H9 (cell line): ENCODE data around the gene STX3. TPM values are rescaled to one million over a fixed set of nuclear protein-coding genes. Genes with fewer than 3 reads are reported as not detected.
A peak's percentile ranks its signal among the peaks of the same experiment; 100 is the strongest.

ENCODE experiments used
- DNase-seq: peaks from one replicate; pipeline ENCODE4 v3.0.0-alpha.2; 2017
- H2AFZ ChIP-seq: one replicate; pipeline ENCODE4 v1.6.1; 2013; ENCODE audit warnings: mild to moderate bottlenecking, low read length, control low read depth, moderate library complexity
- H2AK5ac ChIP-seq: 2 replicates; pipeline ENCODE4 v1.6.1; 2013; ENCODE audit warnings: low read length, control low read depth, mixed read lengths; ENCODE audit not compliant: insufficient read length
- H2BK120ac ChIP-seq: one replicate; pipeline ENCODE4 v1.6.1; 2013; ENCODE audit warnings: low read depth, mild to moderate bottlenecking, low read length, control low read depth, inconsistent platforms; ENCODE audit not compliant: poor library complexity, severe bottlenecking
- H2BK12ac ChIP-seq: 2 replicates; pipeline ENCODE4 v1.6.1; 2013; ENCODE audit warnings: low read length, control low read depth, mixed read lengths, low read depth; ENCODE audit not compliant: insufficient read length
- H2BK15ac ChIP-seq: 2 replicates; pipeline ENCODE4 v1.6.1; 2013; ENCODE audit warnings: low read depth, low read length, control low read depth
- H2BK20ac ChIP-seq: one replicate; pipeline ENCODE4 v1.6.1; 2013; ENCODE audit warnings: low read depth, mild to moderate bottlenecking, low read length, control low read depth, inconsistent platforms; ENCODE audit not compliant: poor library complexity, severe bottlenecking
- H2BK5ac ChIP-seq: 2 replicates; pipeline ENCODE4 v1.6.1; 2013; ENCODE audit warnings: low read length, control low read depth, mixed read lengths; ENCODE audit not compliant: insufficient read length
- H3K14ac ChIP-seq: 2 replicates; pipeline ENCODE4 v1.6.1; 2013; ENCODE audit warnings: low read length, control low read depth; ENCODE audit not compliant: insufficient read depth
- H3K18ac ChIP-seq: 2 replicates; pipeline ENCODE4 v1.6.1; 2013; ENCODE audit warnings: low read depth, mild to moderate bottlenecking, mixed read lengths, low read length, control low read depth; ENCODE audit not compliant: insufficient read length
- H3K23ac ChIP-seq: 2 replicates; pipeline ENCODE4 v1.6.1; 2013; ENCODE audit warnings: low read length, control low read depth, mixed read lengths, low read depth; ENCODE audit not compliant: insufficient read length
- H3K23me2 ChIP-seq: 2 replicates; pipeline ENCODE4 v1.6.1; 2013; ENCODE audit warnings: low read depth, mild to moderate bottlenecking, mixed read lengths, low read length, control low read depth; ENCODE audit not compliant: insufficient read length, poor library complexity, severe bottlenecking
- H3K27ac ChIP-seq: 2 replicates; pipeline ENCODE4 v1.5.1; 2013; ENCODE audit warnings: low read length, control low read depth, mixed read lengths, low read depth; ENCODE audit not compliant: insufficient read length
- H3K27me3 ChIP-seq: 2 replicates; pipeline ENCODE4 v1.6.1; 2013; ENCODE audit warnings: low read length, control low read depth, inconsistent platforms; ENCODE audit not compliant: insufficient read depth
- H3K4ac ChIP-seq: 2 replicates; pipeline ENCODE4 v1.6.1; 2013; ENCODE audit warnings: low read depth, mild to moderate bottlenecking, control low read depth, inconsistent platforms, low read length, moderate library complexity
- H3K4me1 ChIP-seq: 2 replicates; pipeline ENCODE4 v1.6.1; 2013; ENCODE audit warnings: low read length, control low read depth, inconsistent platforms; ENCODE audit not compliant: insufficient read depth
- H3K4me2 ChIP-seq: 2 replicates; pipeline ENCODE4 v1.6.1; 2013; ENCODE audit warnings: low read length, control low read depth, mixed read lengths; ENCODE audit not compliant: insufficient read length, insufficient read depth
- H3K56ac ChIP-seq: 2 replicates; pipeline ENCODE4 v1.6.1; 2013; ENCODE audit warnings: low read depth, mild to moderate bottlenecking, mixed read lengths, low read length, control low read depth; ENCODE audit not compliant: insufficient read length
- H3K79me1 ChIP-seq: 2 replicates; pipeline ENCODE4 v1.6.1; 2013; ENCODE audit warnings: low read depth, mild to moderate bottlenecking, moderate library complexity, low read length, control low read depth, inconsistent platforms; ENCODE audit not compliant: insufficient read depth, poor library complexity, severe bottlenecking
- H3K79me2 ChIP-seq: 2 replicates; pipeline ENCODE4 v1.6.1; 2013; ENCODE audit warnings: low read length, control low read depth, inconsistent platforms; ENCODE audit not compliant: insufficient read depth
- H3K9ac ChIP-seq: 2 replicates; pipeline ENCODE4 v1.6.1; 2013; ENCODE audit warnings: low read length, control low read depth, mixed read lengths; ENCODE audit not compliant: insufficient read length; ENCODE audit errors: extremely low read depth
- H3K9me3 ChIP-seq: one replicate; pipeline ENCODE4 v1.6.1; 2013; ENCODE audit warnings: low read depth, low read length, inconsistent platforms; ENCODE audit not compliant: control insufficient read depth
- H3T11ph ChIP-seq: one replicate; pipeline ENCODE4 v1.6.1; 2013; ENCODE audit warnings: mild to moderate bottlenecking, low read length, control low read depth, inconsistent platforms
- H4K20me1 ChIP-seq: one replicate; pipeline ENCODE4 v1.6.1; 2013; ENCODE audit not compliant: control insufficient read depth, insufficient read length, insufficient read depth
- H4K5ac ChIP-seq: 2 replicates; pipeline ENCODE4 v1.6.1; 2013; ENCODE audit warnings: low read depth, mild to moderate bottlenecking, mixed read lengths, low read length, control low read depth; ENCODE audit not compliant: insufficient read length
- H4K8ac ChIP-seq: replicated peaks from 2 replicates; pipeline ENCODE4 v1.6.1; 2013; ENCODE audit warnings: low read length, control low read depth, mixed read lengths, low read depth; ENCODE audit not compliant: insufficient read length
- H4K91ac ChIP-seq: 2 replicates; pipeline ENCODE4 v1.6.1; 2013; ENCODE audit warnings: low read depth, mild to moderate bottlenecking, moderate library complexity, mixed read lengths, low read length, control low read depth; ENCODE audit not compliant: insufficient read length
- H3K27ac Mint-ChIP-seq, 3 experiments: 2 replicates in 2 of 3; 3 replicates in 1 of 3; pipeline ENCODE4 v1.8.0; 2020 to 2021; ENCODE audit warnings: mixed read lengths in 3 of 3, mild to moderate bottlenecking in 1 of 3, moderate library complexity in 1 of 3
- H3K27me3 Mint-ChIP-seq: 2 replicates; pipeline ENCODE4 v1.8.0; 2021; ENCODE audit warnings: low read depth, mild to moderate bottlenecking, moderate library complexity, mixed read lengths
- H3K36me3 Mint-ChIP-seq, 3 experiments: 2 replicates in 2 of 3; 3 replicates in 1 of 3; pipeline ENCODE4 v1.8.0; 2020 to 2021; ENCODE audit warnings: low read depth in 3 of 3, mixed read lengths in 3 of 3; ENCODE audit not compliant: insufficient read depth in 1 of 3
- H3K4me1 Mint-ChIP-seq, 2 experiments: 2 replicates each; pipeline ENCODE4 v1.8.0; 2020; ENCODE audit warnings: mixed read lengths in 2 of 2
- H3K4me3 Mint-ChIP-seq, 2 experiments: 2 replicates in 1 of 2; 3 replicates in 1 of 2; pipeline ENCODE4 v1.8.0; 2020 to 2021; ENCODE audit warnings: mild to moderate bottlenecking in 2 of 2, mixed read lengths in 2 of 2, moderate library complexity in 1 of 2
- H3K9me3 Mint-ChIP-seq, 2 experiments: 2 replicates in 1 of 2; 3 replicates in 1 of 2; pipeline ENCODE4 v1.8.0; 2020; ENCODE audit warnings: mild to moderate bottlenecking in 2 of 2, mixed read lengths in 2 of 2, moderate library complexity in 1 of 2
- WGBS: extraction: QIAGEN DNeasy Blood & Tissue Kit; methylation state at CpG from one replicate; pipeline ENCODE4 v1.1.7; 2013; ENCODE audit warnings: missing lambda C conversion rate, low lambda C conversion rate, mixed read lengths; ENCODE audit not compliant: insufficient read length; ENCODE audit errors: extremely low coverage; 5-methylcytosine and 5-hydroxymethylcytosine counted together
- total RNA-seq: library from RNA; stranded (reverse); gene quantifications from 2 replicates; pipeline ENCODE4 v1.2.1, GENCODE V29; 2021
- TF ChIP-seq, protein P1 (sequence below): fragments of 200-600 bp; sonication (generic); conservative IDR thresholded peaks from 3 replicates; pipeline ENCODE4 v1.8.0; 2021; ENCODE audit warnings: antibody characterized with exemption, mild to moderate bottlenecking

Gene STX3
- total RNA-seq, 1 experiment from 2014 or later: 41.0 TPM

DNA sequence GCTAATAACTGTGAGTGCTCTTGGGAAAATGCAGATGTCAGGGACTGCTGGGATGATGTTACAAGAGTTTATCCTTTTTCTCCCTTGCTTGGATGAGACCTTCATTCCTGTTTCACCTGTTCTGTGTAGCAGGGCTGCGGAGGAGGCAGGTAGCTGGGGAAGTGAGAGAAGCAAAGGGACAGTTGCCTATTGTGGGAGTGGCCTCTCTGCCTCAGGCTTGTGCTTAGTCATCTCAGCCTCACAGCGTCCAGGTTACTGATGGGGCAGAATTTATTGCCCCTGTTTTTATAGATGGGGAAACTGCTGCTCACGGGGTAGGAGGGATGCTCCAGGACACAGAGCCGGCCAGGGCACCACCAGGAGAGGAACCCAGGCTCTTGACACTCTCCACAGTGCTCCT, 1.7 kb downstream of the STX3 start:
- Histone ChIP-seq H3K18ac (no peak overlapping the region), H4K91ac (no peak overlapping the region), H3K79me1 (peaks cover 14% of the 10 kb centered on the region), H2AFZ (no peak overlapping the region), H3K14ac (no peak overlapping the region), H3K4me1 (0 out of 2 replicates have a peak, but pooled peaks cover 4% of the 10 kb centered on the region), H4K20me1 (no peaks in the 10 kb centered on the region), H3K9me3 (no peaks in the 10 kb centered on the region), H3K23me2 (peaks cover 19% of the 10 kb centered on the region), H2BK120ac (no peak overlapping the region), H3K9ac (no peak overlapping the region), H4K5ac (no peak overlapping the region), H3K27me3 (no peaks in the 10 kb centered on the region), H3T11ph (no peak overlapping the region), H3K56ac (no peak overlapping the region), H3K4ac (no peak overlapping the region), H2AK5ac (no peak overlapping the region), H3K4me2 (peak overlapping the region; percentile 85), H3K27ac (no peak overlapping the region), H3K79me2 (peaks cover 28% of the 10 kb centered on the region; the same call in 1 of the 2 replicates), H4K8ac (no peak overlapping the region), H2BK15ac (no peak overlapping the region), H2BK12ac (no peak overlapping the region), H2BK20ac (no peak overlapping the region), H3K23ac (no peak overlapping the region), H2BK5ac (no peak overlapping the region)
- TF ChIP-seq, protein P1, sequence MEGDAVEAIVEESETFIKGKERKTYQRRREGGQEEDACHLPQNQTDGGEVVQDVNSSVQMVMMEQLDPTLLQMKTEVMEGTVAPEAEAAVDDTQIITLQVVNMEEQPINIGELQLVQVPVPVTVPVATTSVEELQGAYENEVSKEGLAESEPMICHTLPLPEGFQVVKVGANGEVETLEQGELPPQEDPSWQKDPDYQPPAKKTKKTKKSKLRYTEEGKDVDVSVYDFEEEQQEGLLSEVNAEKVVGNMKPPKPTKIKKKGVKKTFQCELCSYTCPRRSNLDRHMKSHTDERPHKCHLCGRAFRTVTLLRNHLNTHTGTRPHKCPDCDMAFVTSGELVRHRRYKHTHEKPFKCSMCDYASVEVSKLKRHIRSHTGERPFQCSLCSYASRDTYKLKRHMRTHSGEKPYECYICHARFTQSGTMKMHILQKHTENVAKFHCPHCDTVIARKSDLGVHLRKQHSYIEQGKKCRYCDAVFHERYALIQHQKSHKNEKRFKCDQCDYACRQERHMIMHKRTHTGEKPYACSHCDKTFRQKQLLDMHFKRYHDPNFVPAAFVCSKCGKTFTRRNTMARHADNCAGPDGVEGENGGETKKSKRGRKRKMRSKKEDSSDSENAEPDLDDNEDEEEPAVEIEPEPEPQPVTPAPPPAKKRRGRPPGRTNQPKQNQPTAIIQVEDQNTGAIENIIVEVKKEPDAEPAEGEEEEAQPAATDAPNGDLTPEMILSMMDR: no peak
- Mint-ChIP-seq H3K27ac (peak overlapping the region in 2 of 3 experiments; percentile 27 to 74; a peak in 3 of 7 replicates), H3K36me3 (peaks cover 2 to 13% (median 7%) of the 10 kb centered on the region in 3 experiments; a peak in 5 of 7 replicates), H3K27me3 (peaks cover 6% of the 10 kb centered on the region), H3K4me3 (peak overlapping the region; percentile 92 to 96), H3K9me3 (no peaks in the 10 kb centered on the region; a peak in 1 of 5 replicates), H3K4me1 (peaks cover 35 to 39% of the 10 kb centered on the region in 2 experiments)
- peak; percentile 38 for DNase-seq
- WGBS: no CpG with 5 or more reads among the region's 4 CpGs
